ENCODE data around the gene RPAP2. TPM values are rescaled to one million over a fixed set of nuclear protein-coding genes. Genes with fewer than 3 reads are reported as not detected.

The RPAP2 gene
- total RNA-seq, 1 experiment from 2014 or later: 28.1 TPM

DNA sequence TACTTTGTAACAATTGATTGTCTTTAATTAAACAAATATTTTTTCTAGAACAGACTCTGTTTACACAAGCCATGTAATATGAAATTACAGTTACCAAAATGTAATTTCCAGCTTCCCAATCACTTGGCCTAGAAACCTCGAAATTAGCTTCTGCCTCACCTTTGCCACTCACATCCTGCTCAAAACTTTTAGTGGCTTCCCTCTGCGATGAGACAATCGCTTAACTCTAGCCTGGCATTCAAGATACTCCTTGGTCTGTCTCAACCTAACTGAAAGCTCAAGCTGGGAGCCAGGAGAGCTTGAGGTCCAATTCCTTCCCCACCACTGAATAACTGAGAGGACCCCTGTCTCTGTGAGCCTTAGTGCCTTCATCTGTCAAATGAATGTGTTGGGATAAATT lies 145.0 kb downstream of the RPAP2 start:
- Histone ChIP-seq H3K4me1 (ENCODE audit: control insufficient read depth in 1 of 2, insufficient read depth in 2 of 2, low read length in 2 of 2) (peaks cover 0 to 8% of the 10 kb centered on the region in 2 experiments; a peak in 1 of 4 replicates), H3K9ac (ENCODE audit: low read length) (no peak overlapping the region), H3K79me2 (ENCODE audit: insufficient read depth, low read length) (no peaks in the 10 kb centered on the region), H3K27me3 (ENCODE audit: insufficient read depth, low read length) (no peaks in the 10 kb centered on the region), H3K27ac (ENCODE audit: low read depth, low read length) (no peak overlapping the region), H3K36me3 (ENCODE audit: control insufficient read depth in 1 of 2, insufficient read depth in 2 of 2, low read length in 2 of 2) (no peaks in the 10 kb centered on the region), H3K9me3 (ENCODE audit: control insufficient read depth in 1 of 2, insufficient read depth in 1 of 2, low read depth in 1 of 2, low read length in 2 of 2) (no peaks in the 10 kb centered on the region), H3K9me2 (ENCODE audit: insufficient read depth) (no peaks in the 10 kb centered on the region), H4K20me1 (ENCODE audit: insufficient read depth) (no peaks in the 10 kb centered on the region), H3K4me2 (ENCODE audit: low read length) (no peak overlapping the region), H3K4me3 (replicated peaks in 1 of 2; ENCODE audit: low read depth in 1 of 2, low read length in 2 of 2) (no peak overlapping the region), H2AFZ (ENCODE audit: low read depth, low read length, poor library complexity, severe bottlenecking) (no peak overlapping the region)
- ATAC-seq: no peak
- POLR2A ChIA-PET: no interaction called here
- CTCF ChIA-PET: no interaction called here
- intact Hi-C loops (cut with micrococcal nuclease): no loop called here
- no TSS peak for BruUV-seq (replicated peaks)
- no peak for TF ChIP-seq EZH2phosphoT487 (IDR thresholded peaks at IDR 0.05; ENCODE audit: borderline replicate concordance)
- TF ChIP-seq, protein P1, sequence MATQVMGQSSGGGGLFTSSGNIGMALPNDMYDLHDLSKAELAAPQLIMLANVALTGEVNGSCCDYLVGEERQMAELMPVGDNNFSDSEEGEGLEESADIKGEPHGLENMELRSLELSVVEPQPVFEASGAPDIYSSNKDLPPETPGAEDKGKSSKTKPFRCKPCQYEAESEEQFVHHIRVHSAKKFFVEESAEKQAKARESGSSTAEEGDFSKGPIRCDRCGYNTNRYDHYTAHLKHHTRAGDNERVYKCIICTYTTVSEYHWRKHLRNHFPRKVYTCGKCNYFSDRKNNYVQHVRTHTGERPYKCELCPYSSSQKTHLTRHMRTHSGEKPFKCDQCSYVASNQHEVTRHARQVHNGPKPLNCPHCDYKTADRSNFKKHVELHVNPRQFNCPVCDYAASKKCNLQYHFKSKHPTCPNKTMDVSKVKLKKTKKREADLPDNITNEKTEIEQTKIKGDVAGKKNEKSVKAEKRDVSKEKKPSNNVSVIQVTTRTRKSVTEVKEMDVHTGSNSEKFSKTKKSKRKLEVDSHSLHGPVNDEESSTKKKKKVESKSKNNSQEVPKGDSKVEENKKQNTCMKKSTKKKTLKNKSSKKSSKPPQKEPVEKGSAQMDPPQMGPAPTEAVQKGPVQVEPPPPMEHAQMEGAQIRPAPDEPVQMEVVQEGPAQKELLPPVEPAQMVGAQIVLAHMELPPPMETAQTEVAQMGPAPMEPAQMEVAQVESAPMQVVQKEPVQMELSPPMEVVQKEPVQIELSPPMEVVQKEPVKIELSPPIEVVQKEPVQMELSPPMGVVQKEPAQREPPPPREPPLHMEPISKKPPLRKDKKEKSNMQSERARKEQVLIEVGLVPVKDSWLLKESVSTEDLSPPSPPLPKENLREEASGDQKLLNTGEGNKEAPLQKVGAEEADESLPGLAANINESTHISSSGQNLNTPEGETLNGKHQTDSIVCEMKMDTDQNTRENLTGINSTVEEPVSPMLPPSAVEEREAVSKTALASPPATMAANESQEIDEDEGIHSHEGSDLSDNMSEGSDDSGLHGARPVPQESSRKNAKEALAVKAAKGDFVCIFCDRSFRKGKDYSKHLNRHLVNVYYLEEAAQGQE (IDR thresholded peaks at IDR 0.05; ENCODE audit: low read depth): no peak
- TF ChIP-seq SRF (IDR thresholded peaks at IDR 0.05; ENCODE audit: low read depth): no peak
- TF ChIP-seq, protein P2, sequence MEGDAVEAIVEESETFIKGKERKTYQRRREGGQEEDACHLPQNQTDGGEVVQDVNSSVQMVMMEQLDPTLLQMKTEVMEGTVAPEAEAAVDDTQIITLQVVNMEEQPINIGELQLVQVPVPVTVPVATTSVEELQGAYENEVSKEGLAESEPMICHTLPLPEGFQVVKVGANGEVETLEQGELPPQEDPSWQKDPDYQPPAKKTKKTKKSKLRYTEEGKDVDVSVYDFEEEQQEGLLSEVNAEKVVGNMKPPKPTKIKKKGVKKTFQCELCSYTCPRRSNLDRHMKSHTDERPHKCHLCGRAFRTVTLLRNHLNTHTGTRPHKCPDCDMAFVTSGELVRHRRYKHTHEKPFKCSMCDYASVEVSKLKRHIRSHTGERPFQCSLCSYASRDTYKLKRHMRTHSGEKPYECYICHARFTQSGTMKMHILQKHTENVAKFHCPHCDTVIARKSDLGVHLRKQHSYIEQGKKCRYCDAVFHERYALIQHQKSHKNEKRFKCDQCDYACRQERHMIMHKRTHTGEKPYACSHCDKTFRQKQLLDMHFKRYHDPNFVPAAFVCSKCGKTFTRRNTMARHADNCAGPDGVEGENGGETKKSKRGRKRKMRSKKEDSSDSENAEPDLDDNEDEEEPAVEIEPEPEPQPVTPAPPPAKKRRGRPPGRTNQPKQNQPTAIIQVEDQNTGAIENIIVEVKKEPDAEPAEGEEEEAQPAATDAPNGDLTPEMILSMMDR (IDR thresholded peaks at IDR 0.05 in 2 of 3, conservative IDR thresholded peaks at IDR 0.05 in 1 of 3; ENCODE audit: borderline replicate concordance in 1 of 3, insufficient read depth in 1 of 3, low read depth in 2 of 3, low read length in 2 of 3): no peak
- TF ChIP-seq EGR1 (IDR thresholded peaks at IDR 0.05; ENCODE audit: low read depth): no peak
- TF ChIP-seq FOSL1 (IDR thresholded peaks at IDR 0.05; ENCODE audit: low read depth): no peak
- TF ChIP-seq SP1 (IDR thresholded peaks at IDR 0.05; ENCODE audit: low read depth): no peak
- TF ChIP-seq ZFX (IDR thresholded peaks at IDR 0.05): no peak
- no peak for DNase-seq (ENCODE audit: low read depth, low spot score)
- RAD21 ChIA-PET (ENCODE audit: low non-redundant PET in 1 of 2, low total read pairs in 2 of 2, uncharacterized antibody in 2 of 2, unreplicated experiment in 2 of 2): no interaction called here
